ENCODE results near the gene SARS1.
A peak's percentile ranks its signal among the peaks of the same experiment; 100 is the strongest.

The SARS1 gene

GRCh38 chr1:109263597-109264378, 50.1 kb downstream of the SARS1 start:
- peak; percentile 83 for DNase-seq

GRCh38 chr1:109264379-109264755, 50.6 kb downstream of the SARS1 start:
- DNase-seq: no peak

- DNase-seq: no peak
These were observed 51.3 kb downstream of the SARS1 start for GRCh38 chr1:109265016-109265415.

GRCh38 chr1:109265741-109266330, 52.1 kb downstream of the SARS1 start:
- no peak for DNase-seq

- no peak for DNase-seq
These were observed 53.2 kb downstream of the SARS1 start for GRCh38 chr1:109266965-109267364.

GRCh38 chr1:109267743-109268300, 54.1 kb downstream of the SARS1 start:
- DNase-seq: no peak

GRCh38 chr1:109268431-109269211, 54.9 kb downstream of the SARS1 start:
- no peak for DNase-seq

- no peak for DNase-seq
These were observed 55.7 kb downstream of the SARS1 start for GRCh38 chr1:109269212-109269980.

- DNase-seq: peak; percentile 10
These were observed 56.4 kb downstream of the SARS1 start for GRCh38 chr1:109269981-109270622.

- DNase-seq: peak; percentile 14
These were observed 57.1 kb downstream of the SARS1 start for GRCh38 chr1:109270623-109271317.

- peak; percentile 14 for DNase-seq
These were observed 57.7 kb downstream of the SARS1 start for GRCh38 chr1:109271458-109271857.

GRCh38 chr1:109272021-109272799, 58.5 kb downstream of the SARS1 start:
- peak; percentile 58 for DNase-seq

- DNase-seq: peak; percentile 18
These were observed 59.3 kb downstream of the SARS1 start for GRCh38 chr1:109272831-109273547.

- no peak for DNase-seq
These were observed 60.0 kb downstream of the SARS1 start for GRCh38 chr1:109273570-109274288.

GRCh38 chr1:109274533-109275476, 61.1 kb downstream of the SARS1 start:
- DNase-seq: no peak

- DNase-seq: peak; percentile 31
These were observed 62.1 kb downstream of the SARS1 start for GRCh38 chr1:109275706-109276345.

- peak; percentile 73 for DNase-seq
These were observed 63.9 kb downstream of the SARS1 start for GRCh38 chr1:109277434-109278204.

Data from right hindlimb (tissue), 1 donor.